Panc1 (cell line): ENCODE data around the gene HS6ST3.

Experiments used
- POLR2AphosphoS5 ChIP-seq: IDR thresholded peaks from 2 replicates; pipeline ENCODE4 v1.6.1; 2012; ENCODE audit warnings: mild to moderate bottlenecking, low read depth, low read length, moderate library complexity
- TCF7L2 ChIP-seq: IDR thresholded peaks from 2 replicates; pipeline ENCODE4 v1.6.1; 2011; ENCODE audit warnings: mild to moderate bottlenecking, low read depth, low read length, inconsistent platforms
- TF ChIP-seq, protein P1 (sequence below): fragments of 450-650 bp; IDR thresholded peaks from 2 replicates; pipeline ENCODE4 v1.5.1; 2017; ENCODE audit warnings: mild to moderate bottlenecking

DNA sequence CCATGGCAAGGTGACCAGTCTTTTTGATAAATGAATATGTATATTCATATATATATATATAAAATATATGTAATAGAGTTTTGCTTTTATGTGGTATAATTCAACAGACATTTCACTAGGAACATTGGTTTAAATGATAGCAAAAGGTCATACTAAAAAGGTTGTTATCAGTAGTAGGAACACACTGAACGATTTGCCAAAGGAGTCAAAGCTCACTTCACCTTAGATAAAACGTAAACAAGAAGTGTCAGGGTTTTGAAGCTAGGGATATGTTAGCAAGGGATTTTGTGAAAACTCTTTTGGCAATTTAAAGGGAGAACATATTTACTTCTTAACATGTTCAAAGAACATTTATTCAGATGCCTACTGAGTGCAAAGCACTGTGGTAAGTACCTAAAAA is 8.0 kb upstream of the HS6ST3 start:
- TF ChIP-seq, protein P1, sequence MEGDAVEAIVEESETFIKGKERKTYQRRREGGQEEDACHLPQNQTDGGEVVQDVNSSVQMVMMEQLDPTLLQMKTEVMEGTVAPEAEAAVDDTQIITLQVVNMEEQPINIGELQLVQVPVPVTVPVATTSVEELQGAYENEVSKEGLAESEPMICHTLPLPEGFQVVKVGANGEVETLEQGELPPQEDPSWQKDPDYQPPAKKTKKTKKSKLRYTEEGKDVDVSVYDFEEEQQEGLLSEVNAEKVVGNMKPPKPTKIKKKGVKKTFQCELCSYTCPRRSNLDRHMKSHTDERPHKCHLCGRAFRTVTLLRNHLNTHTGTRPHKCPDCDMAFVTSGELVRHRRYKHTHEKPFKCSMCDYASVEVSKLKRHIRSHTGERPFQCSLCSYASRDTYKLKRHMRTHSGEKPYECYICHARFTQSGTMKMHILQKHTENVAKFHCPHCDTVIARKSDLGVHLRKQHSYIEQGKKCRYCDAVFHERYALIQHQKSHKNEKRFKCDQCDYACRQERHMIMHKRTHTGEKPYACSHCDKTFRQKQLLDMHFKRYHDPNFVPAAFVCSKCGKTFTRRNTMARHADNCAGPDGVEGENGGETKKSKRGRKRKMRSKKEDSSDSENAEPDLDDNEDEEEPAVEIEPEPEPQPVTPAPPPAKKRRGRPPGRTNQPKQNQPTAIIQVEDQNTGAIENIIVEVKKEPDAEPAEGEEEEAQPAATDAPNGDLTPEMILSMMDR: no peak
- TF ChIP-seq POLR2AphosphoS5 (no peak), TCF7L2 (no peak)
